Tibial artery (tissue), 4 donors: ENCODE measurements around the gene IDH2.

Experiments used
- DNase-seq, 2 donors: peaks; one replicate each; pipeline ENCODE4 v3.0.0-alpha.2; 2019
- H3K27ac ChIP-seq, 2 donors: fragments of 200-600 bp; sonication (generic) in 1 of 2; 1 replicate in 1 of 2; 2 replicates in 1 of 2; pipeline ENCODE4 v1.5.1; 2018 to 2019; ENCODE audit warnings: mild to moderate bottlenecking in 1 of 2
- H3K27me3 ChIP-seq, 2 donors: fragments of 200-600 bp; sonication (generic) in 1 of 2; one replicate each; pipeline versions ENCODE4 v1.5.1 to v1.6.0; 2016 to 2019
- H3K36me3 ChIP-seq, 3 donors: fragments of 200-600 bp; sonication (generic) in 2 of 3; one replicate each; pipeline ENCODE4 v1.5.1; 2016 to 2019; ENCODE audit warnings: mild to moderate bottlenecking in 2 of 3
- H3K4me1 ChIP-seq, 4 donors: fragments of 200-600 bp; sonication (generic) in 2 of 4; 1 replicate in 3 of 4; 2 replicates in 1 of 4; pipeline ENCODE4 v1.5.1; 2016 to 2019
- H3K4me3 ChIP-seq, 2 donors: fragments of 200-600 bp; sonication (generic) in 1 of 2; 1 replicate in 1 of 2; 2 replicates in 1 of 2; pipeline ENCODE4 v1.5.1; 2018 to 2019; ENCODE audit warnings: mild to moderate bottlenecking in 2 of 2
- H3K9me3 ChIP-seq, 3 donors: fragments of 200-600 bp; sonication (generic) in 1 of 3; one replicate each; pipeline ENCODE4 v1.5.1; 2016 to 2019
- CTCF ChIP-seq, 2 experiments: fragments of 200-600 bp in 1 of 2; fragments of 450-650 bp in 1 of 2; IDR thresholded peaks; one replicate each; pipeline ENCODE4 v1.5.1; 2017 to 2019; ENCODE audit warnings: antibody characterized with exemption in 2 of 2, mild to moderate bottlenecking in 1 of 2, moderate library complexity in 1 of 2
- intact Hi-C: fragments of 100-400 bp; cut with DNase I; formaldehyde crosslinking; loops from one replicate; pipeline ENCODE4 v1.15.0; 2023; ENCODE audit warnings: low total_unique reads

IDH2 gene

GRCh38 chr15:90051874-90052273, 50.4 kb downstream of the IDH2 start:
- Histone ChIP-seq H3K36me3 (no peaks in the 10 kb centered on the region), H3K9me3 (no peaks in the 10 kb centered on the region), H3K27ac (no peak overlapping the region), H3K4me3 (no peak overlapping the region), H3K4me1 (peaks cover 0 to 16% (median 6%) of the 10 kb centered on the region in 4 donors), H3K27me3 (no peaks in the 10 kb centered on the region)
- no peak for DNase-seq
- intact Hi-C loops, result no loop called here
- no peak for TF ChIP-seq CTCF (IDR thresholded peaks at IDR 0.05)

GRCh38 chr15:90049666-90050604, 52.3 kb downstream of the IDH2 start:
- intact Hi-C loops, result no loop called here
- no peaks in the 10 kb centered on the region for H3K9me3 ChIP-seq
- no peaks in the 10 kb centered on the region for H3K27me3 ChIP-seq
- DNase-seq, result no peak
- H3K4me3 ChIP-seq, result no peak overlapping the region
- peaks cover 0 to 29% (median 14%) of the 10 kb centered on the region in 4 donors for H3K4me1 ChIP-seq
- no peak for TF ChIP-seq CTCF (IDR thresholded peaks at IDR 0.05)
- no peaks in the 10 kb centered on the region for H3K36me3 ChIP-seq
- no peak overlapping the region for H3K27ac ChIP-seq

GRCh38 chr15:90049030-90049429, 53.2 kb downstream of the IDH2 start:
- Histone ChIP-seq H3K36me3 (no peaks in the 10 kb centered on the region), H3K27me3 (no peaks in the 10 kb centered on the region), H3K4me3 (no peak overlapping the region), H3K9me3 (no peaks in the 10 kb centered on the region), H3K4me1 (peaks cover 0 to 23% (median 14%) of the 10 kb centered on the region in 4 donors), H3K27ac (no peak overlapping the region)
- intact Hi-C loops, result no loop called here
- DNase-seq, result no peak
- TF ChIP-seq CTCF (IDR thresholded peaks at IDR 0.05), result no peak

- Histone ChIP-seq H3K27ac (no peak overlapping the region), H3K9me3 (no peaks in the 10 kb centered on the region), H3K27me3 (no peaks in the 10 kb centered on the region), H3K4me1 (peaks cover 0 to 23% (median 14%) of the 10 kb centered on the region in 4 donors), H3K4me3 (no peak overlapping the region), H3K36me3 (no peaks in the 10 kb centered on the region)
- intact Hi-C loops, result no loop called here
- no peak for DNase-seq
- TF ChIP-seq CTCF (IDR thresholded peaks at IDR 0.05), result no peak
Measured at GRCh38 chr15:90047956-90048575, 54.2 kb downstream of the IDH2 start.

GRCh38 chr15:90046911-90047392, 55.3 kb downstream of the IDH2 start:
- Histone ChIP-seq H3K27ac (no peak overlapping the region), H3K27me3 (no peaks in the 10 kb centered on the region), H3K9me3 (no peaks in the 10 kb centered on the region), H3K36me3 (no peaks in the 10 kb centered on the region), H3K4me1 (peaks cover 0 to 23% (median 14%) of the 10 kb centered on the region in 4 donors), H3K4me3 (no peak overlapping the region)
- no peak for DNase-seq
- intact Hi-C loops, result no loop called here
- no peak for TF ChIP-seq CTCF (IDR thresholded peaks at IDR 0.05)
